Stimulated activated CD4-positive, alpha-beta T cell treated with anti-CD3 and anti-CD28 coated beads, TNF-alpha, amount 100 ng/mL, for 4 hours (primary cell): ENCODE results near the gene LAIR1.
"Not testable (repeated sequence)": the region's sequence is repeated elsewhere in the genome, so short reads cannot be mapped to it uniquely, and the experiment has no call there.

Source experiments
- DNase-seq, 3 experiments: peaks; one replicate each; pipeline ENCODE4 v3.0.0-alpha.2; 2020; ENCODE audit warnings: low read depth in 3 of 3

The LAIR1 gene

DNA sequence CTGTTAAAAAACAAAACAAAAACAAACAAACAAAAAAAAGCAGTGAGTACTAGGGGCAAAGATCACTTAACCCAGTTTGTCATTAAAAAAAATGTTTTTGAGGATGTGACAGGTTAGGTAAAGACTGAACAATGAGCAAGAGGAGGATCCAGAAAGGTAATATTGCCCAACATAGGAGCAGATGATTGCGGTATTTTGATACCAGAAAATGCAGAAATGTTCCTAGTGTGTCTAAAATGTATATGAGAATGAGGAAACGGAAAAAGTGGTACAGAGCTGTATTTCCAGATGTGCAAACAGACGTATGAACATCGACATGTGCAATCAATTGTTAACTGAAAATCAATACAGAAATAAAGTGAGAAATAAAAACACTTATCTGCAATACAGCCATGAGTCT is 20.9 kb downstream of the LAIR1 start:
- DNase-seq: no peak

DNA sequence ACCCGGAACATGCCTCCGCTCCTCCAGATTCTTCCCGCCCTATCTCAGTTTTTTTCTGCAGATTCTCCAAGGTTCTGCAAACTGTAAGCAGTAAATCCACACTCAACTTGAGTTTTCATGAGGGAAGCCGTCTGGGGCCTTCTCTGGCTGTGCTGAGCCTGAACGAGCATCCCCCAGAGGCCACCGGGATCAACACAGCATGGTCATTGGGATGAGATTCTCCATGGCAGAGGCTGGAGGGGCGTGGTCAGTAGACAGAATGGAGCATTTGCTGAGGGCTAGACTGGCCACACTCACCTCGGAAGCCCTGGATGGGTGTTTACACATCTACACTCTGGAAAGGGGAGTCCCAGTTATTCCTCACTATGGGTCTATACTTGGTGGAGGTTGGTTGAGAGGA is 23.4 kb downstream of the LAIR1 start:
- DNase-seq: no peak

DNA sequence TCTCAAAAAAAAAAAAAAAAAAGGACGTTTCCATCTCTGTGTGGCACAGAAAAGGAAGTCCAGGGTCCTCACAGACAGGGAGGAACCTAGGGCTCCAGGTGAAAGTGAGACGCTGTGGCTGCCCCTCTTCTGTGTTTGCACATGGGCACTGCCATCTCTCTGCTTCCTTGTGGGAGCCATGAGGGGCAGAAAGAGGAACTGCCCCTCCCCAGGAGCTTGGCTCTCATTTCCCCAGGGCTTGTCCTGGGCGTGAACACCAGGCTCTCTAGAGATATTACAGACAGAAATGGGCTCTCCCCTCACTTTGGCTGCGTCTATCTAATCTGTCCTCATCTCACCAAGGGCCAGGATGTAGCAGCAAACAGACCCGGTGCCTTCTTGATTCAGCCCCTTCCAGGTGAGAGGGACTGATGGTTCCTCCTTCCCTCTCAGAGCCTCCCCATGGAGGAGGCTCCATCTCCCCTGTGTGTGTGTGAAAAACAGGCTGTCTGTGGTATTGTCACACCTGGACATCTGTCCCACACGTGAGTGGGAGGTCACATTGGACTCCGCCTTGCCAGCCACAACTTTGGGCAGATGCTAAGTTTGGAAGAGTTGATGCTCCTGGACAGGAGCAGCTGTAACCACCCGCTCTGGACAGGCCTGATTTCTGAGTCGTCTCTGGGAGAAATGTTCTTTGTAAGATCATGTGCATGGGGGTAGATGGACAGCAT is 24.9 kb downstream of the LAIR1 start:
- DNase-seq: no peak

DNA sequence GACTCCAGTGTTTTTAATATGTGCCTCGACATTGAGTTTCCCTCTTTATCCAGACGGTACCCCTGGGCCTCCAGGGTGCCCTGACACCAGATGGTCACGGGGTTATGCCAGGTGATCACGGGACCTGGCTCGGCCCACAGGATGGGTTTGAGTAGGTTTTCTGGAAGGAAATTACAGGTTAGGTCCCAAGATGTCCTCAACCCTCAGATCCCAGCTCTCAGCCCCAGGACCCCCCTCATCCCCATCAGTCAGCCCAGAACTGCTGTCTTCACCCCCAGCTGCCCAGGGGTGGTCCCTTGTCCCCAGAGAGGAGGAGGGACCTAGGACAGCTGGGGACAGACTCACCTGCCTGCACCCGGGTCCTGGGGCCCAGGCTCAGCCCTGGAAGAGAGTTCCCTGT is 26.2 kb downstream of the LAIR1 start:
- DNase-seq: no peak

DNA sequence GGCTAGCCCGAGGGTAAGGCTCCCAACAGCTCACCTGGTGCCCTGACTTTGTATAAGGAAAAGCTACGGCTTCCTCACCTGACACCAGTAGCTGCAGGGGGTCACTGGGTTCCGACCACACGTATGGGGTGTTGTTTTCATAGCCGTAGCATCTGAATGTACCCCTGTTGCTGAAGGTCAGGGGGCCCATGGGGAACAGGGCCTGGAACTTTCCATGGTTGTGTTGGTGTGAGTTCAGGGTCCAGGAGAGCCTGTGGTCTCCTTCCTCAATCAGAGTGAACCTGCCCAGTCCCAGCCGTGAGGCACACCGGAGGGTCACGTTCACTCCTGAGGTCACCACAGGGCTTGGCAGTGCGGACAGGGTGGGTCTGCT is 26.9 kb downstream of the LAIR1 start:
- DNase-seq: no peak

DNA sequence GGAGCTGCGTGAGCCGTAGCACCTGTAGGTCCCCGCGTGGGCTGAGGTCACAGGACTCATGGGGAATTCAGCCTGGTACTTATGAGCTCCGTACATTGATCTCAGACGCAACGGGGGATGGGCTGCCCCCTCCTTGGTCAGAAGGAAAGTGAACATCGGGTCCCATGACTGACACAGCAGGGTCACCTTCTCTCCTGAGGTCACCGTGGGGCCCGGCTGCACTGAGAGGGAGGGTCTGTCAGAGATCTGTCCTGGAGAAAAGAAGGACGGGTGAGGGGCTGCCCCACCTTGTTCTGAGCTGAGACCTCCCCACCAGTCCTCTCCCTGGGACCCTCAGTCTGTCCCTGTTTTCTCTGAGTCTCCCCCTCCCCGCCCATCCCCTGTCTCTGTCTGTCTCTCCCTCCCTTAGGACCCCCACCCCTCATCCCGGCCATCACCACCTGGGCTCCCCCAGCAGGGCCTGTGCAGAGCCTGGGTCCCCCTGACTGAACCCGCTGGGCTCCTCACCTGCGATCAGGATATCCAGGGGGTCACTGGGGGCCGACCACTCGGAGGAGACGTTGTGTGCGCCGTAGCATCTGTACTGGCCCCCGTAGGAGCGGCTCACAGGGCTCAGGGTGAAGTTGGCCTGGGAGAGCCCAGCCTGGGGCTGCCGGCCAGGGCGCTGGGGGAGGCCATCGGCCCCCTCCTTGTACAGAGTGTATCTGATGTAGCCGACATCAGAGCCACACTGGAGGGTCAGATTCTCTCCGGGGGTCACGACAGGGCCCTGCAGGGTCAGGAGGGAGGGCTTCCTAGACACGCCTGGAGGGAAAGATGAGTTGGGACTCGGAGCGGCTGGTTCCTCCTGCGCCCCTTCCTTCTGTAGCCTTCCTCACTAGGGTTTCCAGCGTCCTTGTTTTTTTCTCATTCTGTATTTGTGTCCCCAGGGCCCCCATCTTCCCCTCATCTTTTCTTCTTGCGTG is 27.6 kb downstream of the LAIR1 start:
- no peak for DNase-seq

DNA sequence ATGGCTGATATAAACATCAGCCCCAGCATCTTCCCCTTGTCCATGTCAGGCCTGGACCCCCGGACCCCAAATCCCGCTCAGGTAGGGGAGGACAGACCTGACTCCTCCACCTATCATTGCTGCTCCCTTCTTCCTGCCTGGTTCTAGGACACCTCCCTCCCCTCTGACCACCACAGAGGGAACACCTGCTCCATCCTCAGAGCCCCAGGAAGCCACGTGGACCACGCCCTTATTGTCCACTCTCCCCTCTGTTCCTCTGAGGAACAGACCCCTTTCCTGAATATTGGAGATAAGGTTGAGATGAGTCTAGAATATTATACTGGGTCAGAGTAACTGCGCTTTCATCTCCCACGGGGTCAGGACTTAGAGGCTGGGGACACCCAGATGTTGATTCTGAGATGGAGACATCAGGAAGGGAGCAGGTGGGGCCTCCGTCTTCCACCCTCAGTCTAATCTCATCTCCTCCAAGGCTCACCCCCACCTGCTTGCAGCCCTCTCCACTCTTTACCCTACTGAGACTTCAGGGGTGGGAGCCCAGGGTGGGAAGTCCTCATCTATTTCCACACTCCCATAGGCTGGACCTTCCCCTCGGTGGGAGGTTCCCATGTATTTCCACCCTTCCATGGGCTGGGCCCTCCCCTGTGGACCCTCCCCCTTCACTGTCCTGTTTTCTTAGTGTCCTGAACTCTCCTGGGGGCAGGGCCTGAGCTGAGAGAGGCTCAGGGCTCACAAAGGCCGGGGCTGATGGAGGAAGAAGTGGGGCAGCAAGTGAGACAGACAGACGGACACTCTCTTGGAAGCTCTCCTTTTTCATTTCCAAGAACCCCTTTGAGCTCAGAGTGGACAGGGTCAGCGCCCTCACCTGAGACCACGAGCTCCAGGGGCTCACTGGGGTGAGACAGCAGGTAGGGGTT is 28.5 kb downstream of the LAIR1 start:
- no peak for DNase-seq

DNA sequence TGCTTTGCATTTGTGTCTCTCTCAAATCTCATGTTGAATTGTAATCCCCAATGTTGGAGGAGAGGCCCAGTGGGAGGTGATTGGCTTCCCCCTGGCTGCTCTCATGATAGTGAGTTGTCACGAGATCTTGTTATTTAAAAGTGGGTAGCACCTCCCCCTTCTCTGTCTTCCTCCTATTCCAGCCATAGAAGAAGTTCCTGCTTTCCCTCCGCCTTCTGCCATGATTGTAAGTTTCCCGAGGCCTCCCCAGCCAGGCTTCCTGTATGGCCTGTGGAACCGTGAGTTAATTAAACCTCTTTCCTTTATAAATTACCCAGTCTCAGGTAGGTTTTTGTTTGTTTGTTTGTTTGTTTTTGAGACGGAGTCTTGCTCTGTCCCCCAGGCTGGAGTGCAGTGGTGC is 29.6 kb downstream of the LAIR1 start:
- DNase-seq: no peak

DNA sequence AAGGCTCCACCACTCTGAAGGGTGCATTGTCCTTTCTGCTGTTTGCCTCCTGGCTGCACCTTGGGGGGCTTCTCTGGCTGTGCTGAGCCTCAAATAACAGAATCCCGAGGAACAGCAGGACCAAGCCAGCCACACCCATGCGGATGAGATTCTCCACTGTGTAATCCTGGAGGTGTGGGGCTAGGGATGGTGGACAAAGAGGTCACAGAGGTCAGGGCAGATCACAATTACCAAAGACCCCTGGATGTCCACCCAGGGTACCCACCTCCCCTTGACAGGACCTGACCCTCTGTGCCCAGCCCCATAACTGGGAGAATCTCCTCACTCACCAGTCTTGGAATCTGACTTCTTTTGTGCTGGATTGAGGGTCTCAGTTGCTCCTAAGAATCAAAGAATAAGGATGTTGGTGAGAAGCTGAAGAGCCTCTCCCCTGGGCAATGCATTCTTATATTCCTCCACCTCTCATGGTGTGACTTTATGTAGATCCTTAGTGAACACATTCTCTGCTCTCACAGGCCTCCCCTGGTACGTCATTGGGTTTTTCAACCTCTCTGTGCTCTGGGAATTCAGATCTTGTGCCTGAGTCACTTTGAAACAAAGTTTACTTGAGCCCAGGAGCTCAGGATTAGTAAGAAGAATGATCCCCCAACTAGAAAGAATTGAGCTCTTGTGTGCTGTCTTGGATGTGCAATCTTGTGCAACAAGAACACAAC is 31.0 kb downstream of the LAIR1 start:
- no peak for DNase-seq

DNA sequence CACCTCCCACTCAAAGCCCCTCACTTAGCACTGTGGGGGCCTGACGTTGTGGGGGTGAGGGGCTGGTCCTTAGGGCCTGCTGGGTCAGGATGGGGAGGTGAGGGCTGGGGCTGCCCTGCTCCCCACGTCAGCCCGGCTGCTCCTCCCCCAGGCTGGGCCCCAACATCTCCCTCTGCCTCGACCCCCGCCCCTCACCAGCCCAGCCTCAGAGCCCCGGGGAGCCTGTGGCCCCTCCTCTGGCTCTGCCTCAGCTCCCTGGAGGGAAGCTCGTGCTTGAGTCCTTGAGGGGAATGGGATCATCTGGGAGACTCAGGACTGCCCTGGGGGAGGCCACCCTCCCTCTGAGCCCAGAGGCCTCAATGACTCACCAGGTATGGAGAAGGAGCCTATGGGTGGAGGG is 32.6 kb downstream of the LAIR1 start:
- DNase-seq: no peak

DNA sequence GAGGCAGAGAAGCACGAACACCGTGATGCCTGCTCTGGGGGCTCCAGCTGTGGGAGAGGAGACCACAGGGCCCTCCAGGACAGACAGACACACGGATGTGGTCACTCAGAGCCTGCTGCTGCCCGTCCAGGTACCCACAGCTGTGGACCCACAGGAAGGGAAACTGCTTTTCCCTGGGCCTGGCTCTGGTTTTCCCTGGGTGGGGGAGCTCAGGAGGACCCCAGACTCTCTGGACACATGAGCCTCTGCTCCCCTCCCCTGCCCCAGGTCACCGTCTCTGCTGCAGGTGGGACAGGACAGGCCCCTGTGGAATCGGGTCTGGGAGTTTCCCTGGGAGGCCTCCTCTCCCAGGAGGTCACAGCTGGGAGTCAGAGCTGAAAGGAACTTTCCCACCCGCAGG is 33.1 kb downstream of the LAIR1 start:
- DNase-seq: no peak

DNA sequence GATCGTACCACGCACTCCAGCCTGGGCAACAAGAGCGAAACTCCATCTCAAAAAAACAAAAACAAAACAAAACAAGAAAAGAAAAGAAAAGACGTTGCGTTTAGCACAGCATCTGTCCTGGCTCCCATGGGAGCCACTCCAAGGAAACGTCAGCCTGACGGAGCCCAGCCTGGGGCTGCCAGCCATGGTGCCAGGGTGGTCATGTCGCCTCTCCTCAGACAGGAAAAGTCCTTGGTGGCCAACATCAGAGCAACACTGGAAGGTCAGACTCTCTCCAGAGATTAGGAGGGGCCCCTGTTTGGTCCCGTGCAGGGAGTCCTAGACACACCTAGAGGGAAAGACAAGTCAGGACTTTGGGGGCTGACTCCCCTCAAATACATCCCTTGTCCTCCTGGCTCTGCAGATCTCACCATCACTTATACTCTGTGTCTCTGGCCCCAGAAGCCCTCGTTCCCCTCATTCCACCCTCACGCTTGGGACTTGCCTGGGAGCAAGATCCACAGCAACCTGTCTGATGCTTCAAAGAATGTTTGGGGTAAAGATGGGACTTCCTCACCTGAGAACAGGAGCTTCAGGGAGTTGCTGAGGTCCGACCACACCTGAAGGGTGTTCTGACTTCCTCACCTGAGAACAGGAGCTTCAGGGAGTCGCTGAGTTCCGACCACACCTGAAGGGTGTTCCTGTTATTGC is 35.1 kb downstream of the LAIR1 start:
- DNase-seq: no peak

DNA sequence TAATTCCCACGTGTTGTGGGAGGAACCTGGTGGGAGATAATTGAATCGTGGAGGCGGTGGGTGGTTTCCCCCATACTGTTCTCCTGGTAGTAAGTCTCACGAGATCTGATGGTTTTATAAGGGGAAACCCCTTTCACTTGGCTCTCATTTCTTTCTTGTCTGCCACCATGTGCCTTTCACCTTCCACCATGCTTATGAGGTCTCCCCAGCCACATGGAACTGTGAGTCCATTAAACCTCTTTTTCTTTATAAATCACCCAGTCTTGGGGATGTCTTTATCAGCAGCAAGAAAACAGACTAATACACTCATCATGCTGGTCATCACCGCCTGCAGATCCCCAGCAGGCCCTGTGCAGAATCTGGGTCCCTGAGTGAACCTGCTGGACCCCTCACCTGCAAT is 36.0 kb downstream of the LAIR1 start:
- not testable (repeated sequence) for DNase-seq

DNA sequence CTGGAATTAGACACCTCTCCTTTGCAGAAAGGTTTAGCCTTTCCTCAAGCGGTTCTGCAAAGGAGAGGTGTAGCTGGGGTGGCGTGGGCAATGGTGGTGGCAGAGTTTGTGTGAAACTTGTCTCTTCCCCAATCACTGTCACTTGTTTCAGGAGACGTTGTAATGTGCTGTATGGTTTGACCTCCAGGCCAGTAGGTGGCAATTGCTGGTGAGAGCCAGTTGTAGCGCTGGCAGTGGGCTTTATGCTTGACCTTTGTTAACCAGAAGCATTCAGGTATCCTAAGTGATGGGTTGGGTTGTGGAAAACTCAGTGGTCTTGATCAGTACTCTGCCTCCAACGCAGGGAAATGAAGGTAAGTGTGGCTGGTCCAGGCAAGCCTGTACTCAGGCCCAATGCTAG is 39.1 kb downstream of the LAIR1 start:
- no peak for DNase-seq

DNA sequence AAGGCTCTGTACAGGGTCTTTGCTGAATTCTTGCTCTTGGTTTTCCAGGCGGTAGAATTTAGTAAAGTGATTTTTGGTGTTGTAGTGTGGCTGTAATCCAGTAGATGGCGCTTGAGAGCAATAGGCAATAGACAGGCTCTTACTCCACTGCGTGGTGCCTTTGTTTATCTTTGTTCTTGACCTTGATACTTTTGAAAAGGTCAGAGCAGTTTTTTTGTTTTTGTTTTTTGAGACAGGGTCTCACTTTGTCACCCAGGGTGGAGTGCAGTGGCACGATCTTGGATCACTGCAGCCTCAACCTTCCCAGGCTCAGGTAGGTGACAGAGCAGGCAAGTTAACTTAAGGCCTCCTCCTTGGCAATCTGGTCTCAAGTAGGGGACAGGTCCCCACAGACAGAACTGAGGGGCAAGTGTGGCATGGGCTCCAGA is 39.5 kb downstream of the LAIR1 start:
- DNase-seq: peak in 1 of 3 experiments; percentile 32

DNA sequence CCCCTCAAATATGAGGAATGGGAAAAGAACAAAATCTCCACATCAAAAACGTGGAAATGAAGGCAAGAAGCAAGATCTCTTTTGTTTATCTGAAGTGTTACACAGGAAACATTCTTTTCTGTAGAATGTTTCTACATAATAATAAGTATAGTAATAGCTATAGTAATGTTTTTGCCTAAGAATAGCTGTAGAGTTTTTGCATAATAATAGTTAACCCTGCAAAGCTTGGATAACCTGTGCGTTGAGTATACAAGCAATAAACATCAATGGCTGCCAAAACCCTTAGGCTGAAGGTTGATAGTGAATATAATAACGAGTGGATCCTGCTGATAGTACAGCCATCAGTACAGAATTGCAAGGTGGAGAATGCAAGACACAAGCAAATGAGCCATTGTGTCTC is 40.7 kb downstream of the LAIR1 start:
- no peak for DNase-seq

DNA sequence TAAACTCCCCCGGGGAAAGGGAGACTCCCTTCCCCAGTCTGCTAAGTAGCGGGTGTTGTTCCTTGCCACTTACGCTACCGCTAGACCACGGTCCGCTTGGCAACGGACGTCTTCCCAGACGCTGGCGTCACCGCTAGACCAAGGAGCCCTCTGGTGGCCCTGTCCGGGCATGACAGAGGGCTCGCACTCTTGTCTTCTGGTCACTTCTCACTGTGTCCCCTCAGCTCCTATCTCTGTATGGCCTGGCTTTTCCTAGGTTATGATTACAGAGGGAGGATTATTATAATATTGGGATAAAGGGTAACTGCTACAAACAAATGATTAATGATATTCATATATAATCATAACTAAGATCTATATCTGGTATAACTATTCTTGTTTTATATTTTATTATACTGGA is 41.8 kb downstream of the LAIR1 start:
- not testable (repeated sequence) for DNase-seq

DNA sequence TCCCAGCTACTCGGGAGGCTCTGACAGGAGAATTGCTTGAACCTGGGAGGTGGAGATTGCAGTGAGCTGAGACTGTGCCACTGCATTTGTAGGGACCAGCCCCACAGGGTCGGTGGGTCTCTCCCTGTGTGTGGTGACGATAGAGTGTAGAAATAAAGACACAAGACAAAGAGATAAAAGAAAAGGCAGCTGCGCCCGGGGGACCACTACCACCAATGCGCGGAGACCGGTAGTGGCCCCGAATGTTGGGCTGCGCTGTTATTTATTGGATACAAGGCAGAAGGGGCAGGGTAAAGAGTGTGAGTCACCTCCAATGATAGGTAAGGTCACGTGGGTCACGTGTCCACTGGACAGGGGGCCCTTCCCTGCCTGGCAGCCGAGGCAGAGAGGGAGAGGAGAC is 42.4 kb downstream of the LAIR1 start:
- not testable (repeated sequence) for DNase-seq

DNA sequence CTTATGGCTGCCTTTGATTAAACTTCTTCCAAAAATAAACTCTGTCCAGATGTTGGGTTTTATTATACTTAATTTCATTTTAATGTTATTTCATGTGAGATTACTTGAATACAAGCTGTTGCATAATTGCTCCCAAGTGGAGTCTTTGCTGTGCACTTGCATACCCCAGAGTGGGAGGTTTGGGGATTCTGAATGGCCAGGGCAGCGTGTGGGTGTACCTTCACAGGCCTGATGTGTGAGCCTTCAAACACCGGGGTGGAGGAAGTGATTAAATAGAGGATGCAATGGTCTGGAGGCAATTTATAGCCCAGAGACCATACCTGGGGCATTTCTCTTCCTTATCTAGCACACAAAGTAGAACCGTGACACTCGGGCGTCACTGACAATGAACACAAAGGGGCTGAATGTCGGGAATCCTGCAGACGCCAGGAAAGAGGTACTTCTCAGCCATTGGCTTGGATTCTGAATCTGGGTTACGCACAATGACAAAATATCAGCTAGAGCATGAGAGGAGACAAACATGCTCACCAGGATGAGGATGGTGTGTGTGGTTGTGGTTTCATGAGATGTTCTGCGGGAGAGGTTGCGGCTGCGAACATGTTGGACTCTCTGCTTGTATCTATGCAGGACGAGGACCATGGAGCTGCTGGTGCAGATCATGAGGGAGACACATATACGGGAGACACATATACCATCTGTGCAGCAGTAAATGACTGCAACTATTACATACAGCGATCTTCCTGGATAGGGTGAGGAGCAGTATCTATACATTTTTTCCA is 44.6 kb downstream of the LAIR1 start:
- no peak for DNase-seq

DNA sequence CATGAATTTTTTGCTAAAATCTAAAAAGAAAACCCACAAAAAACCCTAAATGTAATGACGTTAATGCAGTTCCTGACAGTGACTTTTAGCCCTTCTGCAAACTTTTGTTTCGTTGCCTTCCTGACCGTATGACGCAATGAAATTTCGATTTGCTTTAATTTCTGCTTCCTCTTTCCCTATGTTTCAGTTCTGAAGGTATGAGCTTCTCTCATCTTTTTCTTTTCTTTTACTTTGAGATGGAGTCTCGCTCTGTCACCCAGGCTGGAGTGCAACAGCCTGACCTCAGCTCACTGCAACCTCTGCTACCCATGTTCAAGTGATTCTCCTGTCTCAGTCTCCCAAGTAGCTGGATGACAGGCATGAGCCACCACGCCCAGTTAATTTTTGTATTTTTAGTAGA is 45.7 kb downstream of the LAIR1 start:
- DNase-seq: no peak
